ENCODE results near the gene SIGMAR1. TPM values are rescaled to one million over a fixed set of nuclear protein-coding genes. Genes with fewer than 3 reads are reported as not detected.
"Not testable (repeated sequence)": the region's sequence is repeated elsewhere in the genome, so short reads cannot be mapped to it uniquely, and the experiment has no call there.

SIGMAR1 gene
- total RNA-seq, 1 donor from 2014 or later = 14.1 TPM

DNA sequence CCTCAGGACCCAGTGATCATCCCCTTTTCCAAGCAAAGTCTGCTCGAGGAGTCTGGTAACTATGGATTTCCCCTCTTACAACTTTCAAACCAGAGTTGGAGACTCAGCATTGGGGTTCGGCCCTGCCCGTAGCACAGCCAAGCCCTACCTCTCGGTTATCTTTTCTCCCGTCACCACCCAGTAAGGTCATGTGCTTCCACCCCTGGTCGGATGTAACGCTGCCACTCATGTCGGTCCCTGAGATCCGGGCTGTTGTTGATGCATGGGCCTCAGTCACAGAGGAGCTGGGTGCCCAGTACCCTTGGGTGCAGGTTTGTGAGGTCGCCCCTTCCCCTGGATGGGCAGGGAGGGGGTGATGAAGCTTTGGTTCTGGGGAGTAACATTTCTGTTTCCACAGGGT lies 10.1 kb upstream of the SIGMAR1 start:
- H3K4me3 ChIP-seq (ENCODE audit: low read length in 3 of 3) = peak overlapping the region; percentile 92 to 97 (median 95)
- H3K36me3 ChIP-seq (ENCODE audit: control insufficient read depth in 3 of 3, insufficient read depth in 3 of 3, low read length in 3 of 3) = peaks cover 19 to 26% (median 22%) of the 10 kb centered on the region in 3 donors
- peak overlapping the region; percentile 15 for H3K27ac ChIP-seq (ENCODE audit: low read depth, low read length)
- H3K27me3 ChIP-seq (ENCODE audit: control insufficient read depth in 3 of 3, insufficient read depth in 3 of 3, low read length in 3 of 3) = no peaks in the 10 kb centered on the region
- H3K9ac ChIP-seq (ENCODE audit: low read depth in 1 of 3, low read length in 3 of 3) = peak overlapping the region; percentile 84 to 96 (median 87)
- H3K4me1 ChIP-seq (ENCODE audit: control insufficient read depth in 3 of 3, insufficient read depth in 3 of 3, low read length in 3 of 3) = peaks cover 38 to 61% (median 46%) of the 10 kb centered on the region in 3 donors
- H3K9me3 ChIP-seq (ENCODE audit: control insufficient read depth in 3 of 3, low read length in 3 of 3) = no peaks in the 10 kb centered on the region

DNA sequence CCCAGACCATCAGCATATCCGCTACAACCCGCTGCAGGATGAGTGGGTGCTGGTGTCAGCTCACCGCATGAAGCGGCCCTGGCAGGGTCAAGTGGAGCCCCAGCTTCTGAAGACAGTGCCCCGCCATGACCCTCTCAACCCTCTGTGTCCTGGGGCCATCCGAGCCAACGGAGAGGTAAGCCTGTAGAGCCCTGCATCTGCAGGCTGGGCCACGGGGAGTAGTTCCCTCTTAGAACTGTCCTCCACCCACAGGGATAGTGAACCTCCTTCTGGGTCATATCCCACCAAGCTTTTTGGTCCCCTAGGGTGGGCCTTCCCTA lies 9.5 kb upstream of the SIGMAR1 start:
- Histone ChIP-seq H3K27me3 (ENCODE audit: control insufficient read depth in 3 of 3, insufficient read depth in 3 of 3, low read length in 3 of 3) (no peaks in the 10 kb centered on the region), H3K4me3 (ENCODE audit: low read length in 3 of 3) (peak overlapping the region; percentile 92 to 97 (median 95)), H3K9ac (ENCODE audit: low read depth in 1 of 3, low read length in 3 of 3) (peak overlapping the region; percentile 84 to 96 (median 87)), H3K9me3 (ENCODE audit: control insufficient read depth in 3 of 3, low read length in 3 of 3) (no peaks in the 10 kb centered on the region), H3K4me1 (ENCODE audit: control insufficient read depth in 3 of 3, insufficient read depth in 3 of 3, low read length in 3 of 3) (peaks cover 33 to 55% (median 41%) of the 10 kb centered on the region in 3 donors), H3K27ac (ENCODE audit: low read depth, low read length) (peak overlapping the region; percentile 85), H3K36me3 (ENCODE audit: control insufficient read depth in 3 of 3, insufficient read depth in 3 of 3, low read length in 3 of 3) (peaks cover 19 to 26% (median 22%) of the 10 kb centered on the region in 3 donors)

- peak within 1 kb of the TSS; percentile 85 for H3K27ac ChIP-seq (ENCODE audit: low read depth, low read length)
- no peaks in the 10 kb centered on the region for H3K9me3 ChIP-seq (ENCODE audit: control insufficient read depth in 3 of 3, low read length in 3 of 3)
- peaks cover 31 to 51% (median 37%) of the 10 kb centered on the region in 3 donors for H3K4me1 ChIP-seq (ENCODE audit: control insufficient read depth in 3 of 3, insufficient read depth in 3 of 3, low read length in 3 of 3)
- H3K27me3 ChIP-seq (ENCODE audit: control insufficient read depth in 3 of 3, insufficient read depth in 3 of 3, low read length in 3 of 3) = no peaks in the 10 kb centered on the region
- H3K4me3 ChIP-seq (ENCODE audit: low read length in 3 of 3) = peak within 1 kb of the TSS; percentile 92 to 97 (median 95)
- H3K36me3 ChIP-seq (ENCODE audit: control insufficient read depth in 3 of 3, insufficient read depth in 3 of 3, low read length in 3 of 3) = peaks cover 19 to 26% (median 22%) of the 10 kb centered on the region in 3 donors
- peak within 1 kb of the TSS; percentile 84 to 96 (median 87) for H3K9ac ChIP-seq (ENCODE audit: low read depth in 1 of 3, low read length in 3 of 3)
These were observed 8.9 kb upstream of the SIGMAR1 start, which contains the start of gene GALT for GRCh38 chr9:34646211-34647083. Gene GALT, plus strand, starts transcription at chr9:34646675. Its CDS starts 30 bp downstream, at chr9:34646705.

- Histone ChIP-seq H3K36me3 (ENCODE audit: control insufficient read depth in 3 of 3, insufficient read depth in 3 of 3, low read length in 3 of 3) (peaks cover 16 to 19% (median 18%) of the 10 kb centered on the region in 3 donors), H3K27ac (ENCODE audit: low read depth, low read length) (no peak overlapping the region), H3K4me3 (ENCODE audit: low read length in 3 of 3) (no peak overlapping the region), H3K27me3 (ENCODE audit: control insufficient read depth in 3 of 3, insufficient read depth in 3 of 3, low read length in 3 of 3) (no peaks in the 10 kb centered on the region), H3K4me1 (ENCODE audit: control insufficient read depth in 3 of 3, insufficient read depth in 3 of 3, low read length in 3 of 3) (peaks cover 25 to 42% (median 29%) of the 10 kb centered on the region in 3 donors), H3K9me3 (ENCODE audit: control insufficient read depth in 3 of 3, low read length in 3 of 3) (no peaks in the 10 kb centered on the region), H3K9ac (ENCODE audit: low read depth in 1 of 3, low read length in 3 of 3) (no peak overlapping the region)
These were observed 7.3 kb upstream of the SIGMAR1 start for GRCh38 chr9:34644766-34645314.

DNA sequence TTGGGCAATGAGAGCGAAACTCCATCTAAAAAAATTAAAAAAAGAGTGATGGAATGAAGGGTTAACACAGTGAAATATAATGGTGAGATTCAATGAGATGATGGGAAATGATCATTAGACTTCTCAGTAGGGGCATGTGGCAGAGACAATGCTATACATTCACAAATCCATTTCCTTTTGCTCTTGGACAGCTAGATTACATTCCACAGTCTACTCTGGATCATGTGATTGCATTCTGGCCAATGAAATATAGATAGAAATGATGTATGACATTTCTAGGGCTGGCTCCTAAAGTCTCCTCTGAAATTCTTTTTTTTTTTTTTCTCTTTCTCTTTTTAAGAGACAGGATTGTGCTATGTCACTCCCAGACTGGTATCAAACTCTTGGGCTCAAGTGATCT lies 5.1 kb upstream of the SIGMAR1 start:
- Histone ChIP-seq H3K27me3 (ENCODE audit: control insufficient read depth in 3 of 3, insufficient read depth in 3 of 3, low read length in 3 of 3) (no peaks in the 10 kb centered on the region), H3K9me3 (ENCODE audit: control insufficient read depth in 3 of 3, low read length in 3 of 3) (no peaks in the 10 kb centered on the region), H3K27ac (ENCODE audit: low read depth, low read length) (no peak overlapping the region), H3K9ac (ENCODE audit: low read depth in 1 of 3, low read length in 3 of 3) (no peak overlapping the region), H3K4me3 (ENCODE audit: low read length in 3 of 3) (no peak overlapping the region), H3K36me3 (ENCODE audit: control insufficient read depth in 3 of 3, insufficient read depth in 3 of 3, low read length in 3 of 3) (no peaks in the 10 kb centered on the region), H3K4me1 (ENCODE audit: control insufficient read depth in 3 of 3, insufficient read depth in 3 of 3, low read length in 3 of 3) (peaks cover 22 to 35% (median 26%) of the 10 kb centered on the region in 3 donors)

DNA sequence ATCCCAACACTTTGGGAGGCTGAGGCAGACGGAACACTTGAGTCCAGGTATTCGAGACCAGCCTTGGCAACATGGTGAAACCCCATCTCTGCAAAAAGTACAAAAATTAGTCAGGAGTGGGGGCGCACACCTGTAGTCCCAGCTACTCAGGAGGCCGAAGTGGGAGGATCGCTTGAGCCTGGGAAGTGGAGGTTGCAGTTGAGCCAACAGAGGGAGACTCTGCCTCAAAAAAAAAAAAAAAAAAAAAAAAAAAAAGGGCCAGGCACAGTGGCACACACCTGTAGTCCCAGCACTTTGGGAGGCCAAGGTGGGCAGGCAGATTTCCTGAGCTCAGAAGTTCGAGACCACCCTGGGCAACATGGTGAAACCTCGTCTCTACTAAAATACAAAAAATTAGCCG lies 1.7 kb upstream of the SIGMAR1 start:
- H3K9ac ChIP-seq (ENCODE audit: low read depth in 1 of 3, low read length in 3 of 3); H3K9me3 ChIP-seq (ENCODE audit: control insufficient read depth in 3 of 3, low read length in 3 of 3); H3K27ac ChIP-seq (ENCODE audit: low read depth, low read length); H3K4me3 ChIP-seq (ENCODE audit: low read length in 3 of 3); H3K27me3 ChIP-seq (ENCODE audit: control insufficient read depth in 3 of 3, insufficient read depth in 3 of 3, low read length in 3 of 3): not testable (repeated sequence)
- peaks cover 8 to 12% (median 10%) of the 10 kb centered on the region in 3 donors for H3K36me3 ChIP-seq (ENCODE audit: control insufficient read depth in 3 of 3, insufficient read depth in 3 of 3, low read length in 3 of 3)
- peaks cover 18 to 38% (median 27%) of the 10 kb centered on the region in 3 donors for H3K4me1 ChIP-seq (ENCODE audit: control insufficient read depth in 3 of 3, insufficient read depth in 3 of 3, low read length in 3 of 3)

GRCh38 chr9:34638138-34638445 lies 505 bp upstream of the SIGMAR1 start:
- no peaks in the 10 kb centered on the region for H3K27me3 ChIP-seq (ENCODE audit: control insufficient read depth in 3 of 3, insufficient read depth in 3 of 3, low read length in 3 of 3)
- peaks cover 18 to 50% (median 31%) of the 10 kb centered on the region in 3 donors for H3K4me1 ChIP-seq (ENCODE audit: control insufficient read depth in 3 of 3, insufficient read depth in 3 of 3, low read length in 3 of 3)
- H3K27ac ChIP-seq (ENCODE audit: low read depth, low read length) = peak overlapping the region; percentile 83
- peak overlapping the region; percentile 88 to 93 (median 92) for H3K9ac ChIP-seq (ENCODE audit: low read depth in 1 of 3, low read length in 3 of 3)
- peaks cover 8 to 12% (median 10%) of the 10 kb centered on the region in 3 donors for H3K36me3 ChIP-seq (ENCODE audit: control insufficient read depth in 3 of 3, insufficient read depth in 3 of 3, low read length in 3 of 3)
- no peaks in the 10 kb centered on the region for H3K9me3 ChIP-seq (ENCODE audit: control insufficient read depth in 3 of 3, low read length in 3 of 3)
- H3K4me3 ChIP-seq (ENCODE audit: low read length in 3 of 3) = peak overlapping the region; percentile 85 to 92 (median 88)

DNA sequence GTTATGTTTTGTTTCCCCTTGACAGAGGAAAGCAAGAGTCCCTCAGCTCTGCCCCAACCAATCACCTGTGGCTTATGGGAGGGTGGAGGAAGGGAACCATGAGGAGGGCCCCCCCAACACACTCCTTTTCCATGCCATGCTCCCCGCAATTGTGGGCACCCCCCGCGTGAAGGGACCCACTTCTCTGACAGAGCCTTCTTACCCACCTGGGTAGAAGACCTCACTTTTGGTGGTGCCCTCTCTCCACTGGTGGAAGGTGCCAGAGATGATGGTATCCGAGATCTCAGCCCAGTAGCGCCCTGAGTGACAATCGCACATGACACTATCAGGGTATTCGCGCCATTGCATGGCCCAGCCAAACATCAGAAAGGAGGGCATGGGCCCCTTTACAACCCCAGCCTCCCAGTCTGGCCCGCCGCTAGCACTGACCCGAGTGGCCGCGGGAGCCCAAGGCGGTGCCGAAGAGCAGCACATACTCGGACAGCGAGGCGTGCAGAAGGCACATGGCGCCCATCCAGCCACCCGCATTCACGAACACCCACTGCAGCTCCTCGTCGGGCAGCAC lies 714 bp downstream of the SIGMAR1 start:
- peaks cover 18 to 50% (median 31%) of the 10 kb centered on the region in 3 donors for H3K4me1 ChIP-seq (ENCODE audit: control insufficient read depth in 3 of 3, insufficient read depth in 3 of 3, low read length in 3 of 3)
- peak overlapping the region; percentile 85 to 92 (median 88) for H3K4me3 ChIP-seq (ENCODE audit: low read length in 3 of 3)
- H3K9me3 ChIP-seq (ENCODE audit: control insufficient read depth in 3 of 3, low read length in 3 of 3) = no peaks in the 10 kb centered on the region
- H3K36me3 ChIP-seq (ENCODE audit: control insufficient read depth in 3 of 3, insufficient read depth in 3 of 3, low read length in 3 of 3) = peaks cover 8 to 12% (median 10%) of the 10 kb centered on the region in 3 donors
- H3K27me3 ChIP-seq (ENCODE audit: control insufficient read depth in 3 of 3, insufficient read depth in 3 of 3, low read length in 3 of 3) = no peaks in the 10 kb centered on the region
- peak overlapping the region; percentile 83 for H3K27ac ChIP-seq (ENCODE audit: low read depth, low read length)
- H3K9ac ChIP-seq (ENCODE audit: low read depth in 1 of 3, low read length in 3 of 3) = peak overlapping the region; percentile 84 to 93 (median 88)

DNA sequence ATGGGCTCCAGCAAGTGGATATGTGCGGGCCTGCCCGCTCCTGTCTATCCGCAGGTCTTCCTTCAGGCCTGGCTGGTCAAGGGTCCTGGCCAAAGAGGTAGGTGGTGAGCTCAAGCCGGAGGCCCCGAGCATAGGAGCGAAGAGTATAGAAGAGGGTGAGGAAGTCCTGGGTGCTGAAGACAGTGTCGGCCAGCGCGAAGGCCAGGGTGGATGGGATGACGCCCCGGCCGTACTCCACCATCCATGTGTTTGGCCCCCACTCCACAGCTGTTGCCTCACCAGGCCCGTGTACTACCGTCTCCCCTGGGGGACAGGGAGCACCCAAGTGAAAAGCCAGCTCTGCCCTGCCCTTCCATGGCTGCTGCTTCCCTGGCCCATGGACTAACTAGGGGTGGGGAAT lies 2.0 kb downstream of the SIGMAR1 start:
- H3K4me1 ChIP-seq (ENCODE audit: control insufficient read depth in 3 of 3, insufficient read depth in 3 of 3, low read length in 3 of 3) = peaks cover 18 to 50% (median 31%) of the 10 kb centered on the region in 3 donors
- no peak overlapping the region for H3K4me3 ChIP-seq (ENCODE audit: low read length in 3 of 3)
- peak overlapping the region in 1 of 3 donors; percentile 25 for H3K9ac ChIP-seq (ENCODE audit: low read depth in 1 of 3, low read length in 3 of 3)
- peaks cover 8 to 12% (median 10%) of the 10 kb centered on the region in 3 donors for H3K36me3 ChIP-seq (ENCODE audit: control insufficient read depth in 3 of 3, insufficient read depth in 3 of 3, low read length in 3 of 3)
- H3K27ac ChIP-seq (ENCODE audit: low read depth, low read length) = no peak overlapping the region
- H3K27me3 ChIP-seq (ENCODE audit: control insufficient read depth in 3 of 3, insufficient read depth in 3 of 3, low read length in 3 of 3) = peaks cover 1 to 4% (median 2%) of the 10 kb centered on the region in 3 donors
- no peaks in the 10 kb centered on the region for H3K9me3 ChIP-seq (ENCODE audit: control insufficient read depth in 3 of 3, low read length in 3 of 3)
